GM18951 (cell line): ENCODE results near the gene L3MBTL2.

Experiments
- POLR2A ChIP-seq: IDR thresholded peaks from 4 replicates; pipeline ENCODE4 v1.6.1; 2011; ENCODE audit warnings: mild to moderate bottlenecking; ENCODE audit not compliant: insufficient read length, insufficient read depth; ENCODE audit errors: extremely low read depth
- in situ Hi-C: fragments of 300-500 bp; cut with MboI; formaldehyde crosslinking; loops from one replicate; pipeline ENCODE4 v1.12.0; 2022; ENCODE audit warnings: low sequenced_read_pairs, mixed read lengths, inconsistent platforms; ENCODE audit not compliant: unreplicated experiment

The L3MBTL2 gene

DNA sequence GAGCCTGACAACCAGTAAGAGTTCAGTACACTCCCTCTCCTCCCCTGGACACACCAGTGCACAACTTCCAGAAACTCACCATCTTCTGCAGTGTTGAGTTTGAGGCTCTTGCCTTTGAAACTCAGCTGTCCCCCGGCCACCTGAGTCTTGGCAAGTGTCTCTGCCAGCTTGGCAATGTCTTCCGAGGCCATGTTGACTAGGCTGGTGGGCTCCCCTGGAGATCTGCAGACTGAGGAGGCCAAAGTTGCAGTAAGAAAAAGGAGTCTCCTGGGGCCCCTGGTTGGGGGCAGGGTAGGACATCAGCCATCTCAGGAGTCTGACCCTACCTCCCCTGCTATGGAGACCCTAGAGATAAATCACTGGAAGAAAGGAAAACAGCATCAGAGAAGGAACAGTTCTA, 75.7 kb downstream of the L3MBTL2 start:
- in situ Hi-C loops, result no loop called here
- TF ChIP-seq POLR2A, result no peak
